Stomach (tissue), 9 donors: ENCODE measurements around the gene GTPBP4. TPM values are rescaled to one million over a fixed set of nuclear protein-coding genes. Genes with fewer than 3 reads are reported as not detected.

Source experiments
- DNase-seq, 2 donors: peaks; one replicate each; pipeline versions ENCODE4 v3.0.0 to v3.0.0-alpha.2; 2013 to 2019
- H3K27ac ChIP-seq, 5 donors: fragments of 200-600 bp in 4 of 5; sonication (generic) in 4 of 5; one replicate each; pipeline ENCODE4 v1.5.1; 2013 to 2019; ENCODE audit warnings: mild to moderate bottlenecking in 1 of 5, moderate library complexity in 1 of 5
- H3K27me3 ChIP-seq, 3 donors: fragments of 200-600 bp; sonication (generic); one replicate each; pipeline ENCODE4 v1.5.1; 2017 to 2019; ENCODE audit warnings: mixed run types in 1 of 3
- H3K36me3 ChIP-seq, 4 donors: fragments of 200-600 bp; sonication (generic); 1 replicate in 3 of 4; 2 replicates in 1 of 4; pipeline ENCODE4 v1.5.1; 2016 to 2019
- H3K4me1 ChIP-seq, 4 donors: fragments of 200-600 bp; sonication (generic); one replicate each; pipeline ENCODE4 v1.5.1; 2016 to 2019
- H3K4me3 ChIP-seq, 4 donors: fragments of 200-600 bp; sonication (generic) in 3 of 4; one replicate each; pipeline ENCODE4 v1.5.1; 2016 to 2019; ENCODE audit warnings: mild to moderate bottlenecking in 1 of 4
- H3K9me3 ChIP-seq, 4 donors: fragments of 200-600 bp; sonication (generic); one replicate each; pipeline ENCODE4 v1.5.1; 2016 to 2019
- EP300 ChIP-seq: sonication (generic); formaldehyde crosslinking; IDR thresholded peaks from one replicate; pipeline ENCODE4 v1.6.1; 2017; ENCODE audit warnings: antibody characterized with exemption
- POLR2A ChIP-seq, 4 donors: fragments of 450-650 bp; IDR thresholded peaks; one replicate each; pipeline ENCODE4 v1.6.1; 2016; ENCODE audit warnings: antibody characterized with exemption in 4 of 4, control low read depth in 2 of 4, mild to moderate bottlenecking in 1 of 4, moderate library complexity in 1 of 4
- POLR2AphosphoS5 ChIP-seq, 3 donors: sonication (generic); formaldehyde crosslinking; IDR thresholded peaks; one replicate each; pipeline ENCODE4 v1.6.1; 2016; ENCODE audit warnings: antibody characterized with exemption in 3 of 3
- WGBS, 5 donors: extraction: QIAGEN DNeasy Blood & Tissue Kit in 3 of 5; methylation state at CpG; one replicate each; pipeline versions ENCODE4 v1.1.5 to v1.1.7; 2013 to 2018; 5-methylcytosine and 5-hydroxymethylcytosine counted together
- intact Hi-C: fragments of 100-400 bp; cut with DNase I; formaldehyde crosslinking; loops from one replicate; pipeline ENCODE4 v1.15.1; 2023; ENCODE audit warnings: low total_unique reads
- polyA plus RNA-seq, 3 donors: library from polyadenylated mRNA; stranded (reverse); fragments of 200-250 nt; gene quantifications; one replicate each; pipeline ENCODE4 v1.2.3, GENCODE V29; 2013
- total RNA-seq, 5 donors: library from RNA; depleted of rRNA; stranded (reverse); fragments of >200 nt; gene quantifications; one replicate each; pipeline versions ENCODE4 v1.1.0 to v1.2.3, GENCODE V29; 2014 to 2016
- TF ChIP-seq, protein P1 (sequence below), 7 experiments: fragments of 450-650 bp in 4 of 7; fragments of 200-600 bp in 3 of 7; sonication (generic) in 3 of 7; IDR thresholded peaks; one replicate each; pipeline ENCODE4 v1.5.1; 2016 to 2019; ENCODE audit warnings: antibody characterized with exemption in 7 of 7, control low read depth in 2 of 7, mild to moderate bottlenecking in 1 of 7
- donor health status: healthy with polysubstance abuse.
- donor health status: Bipolar disorder and iron deficiency.
- donor health status: healthy.

GTPBP4 gene
- total and polyA plus RNA-seq, 8 donors, result 8.8 to 61.7 (median 16.8) TPM

DNA sequence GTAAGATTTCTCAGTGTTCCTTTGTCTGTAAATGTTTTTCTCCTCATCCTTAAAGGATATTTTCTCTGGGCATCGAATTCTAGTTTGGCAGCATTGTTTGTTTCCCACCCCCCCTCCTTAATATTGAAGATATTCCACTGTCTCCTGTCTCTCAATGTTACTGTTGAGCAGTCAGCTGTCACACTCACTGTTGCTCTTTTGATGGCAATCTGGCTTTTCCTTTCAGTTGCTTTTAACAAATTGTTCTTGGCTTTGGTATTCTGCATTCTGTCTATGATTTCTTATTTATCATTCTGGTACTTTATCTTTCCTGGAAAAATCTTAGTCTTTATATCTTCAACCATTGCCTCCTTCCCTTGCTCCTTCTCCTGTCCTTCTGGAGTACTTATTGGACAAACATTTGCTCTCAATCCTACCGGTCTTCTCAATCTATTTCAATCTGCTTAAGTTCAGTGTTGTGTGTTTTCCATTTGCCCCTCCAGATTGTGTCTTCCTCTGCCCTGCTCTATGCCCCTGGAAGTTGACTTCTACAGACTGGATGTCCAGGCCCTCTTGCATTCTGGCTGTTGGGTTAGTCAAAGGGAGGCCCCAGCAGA is 9.3 kb upstream of the GTPBP4 start:
- Histone ChIP-seq H3K27me3 (no peaks in the 10 kb centered on the region), H3K4me3 (no peak overlapping the region), H3K9me3 (peaks cover 7 to 32% (median 15%) of the 10 kb centered on the region in 4 donors), H3K27ac (no peak overlapping the region), H3K36me3 (no peaks in the 10 kb centered on the region), H3K4me1 (peaks cover 6 to 24% (median 23%) of the 10 kb centered on the region in 4 donors)
- intact Hi-C loops, result no loop called here
- DNase-seq, result no peak
- 88 to 99% (median 90%) methylated on average over 2 of the region's 2 CpGs for WGBS, 5 donors
- no peak for TF ChIP-seq EP300
- TF ChIP-seq POLR2A (IDR thresholded peaks at IDR 0.05), result no peak

DNA sequence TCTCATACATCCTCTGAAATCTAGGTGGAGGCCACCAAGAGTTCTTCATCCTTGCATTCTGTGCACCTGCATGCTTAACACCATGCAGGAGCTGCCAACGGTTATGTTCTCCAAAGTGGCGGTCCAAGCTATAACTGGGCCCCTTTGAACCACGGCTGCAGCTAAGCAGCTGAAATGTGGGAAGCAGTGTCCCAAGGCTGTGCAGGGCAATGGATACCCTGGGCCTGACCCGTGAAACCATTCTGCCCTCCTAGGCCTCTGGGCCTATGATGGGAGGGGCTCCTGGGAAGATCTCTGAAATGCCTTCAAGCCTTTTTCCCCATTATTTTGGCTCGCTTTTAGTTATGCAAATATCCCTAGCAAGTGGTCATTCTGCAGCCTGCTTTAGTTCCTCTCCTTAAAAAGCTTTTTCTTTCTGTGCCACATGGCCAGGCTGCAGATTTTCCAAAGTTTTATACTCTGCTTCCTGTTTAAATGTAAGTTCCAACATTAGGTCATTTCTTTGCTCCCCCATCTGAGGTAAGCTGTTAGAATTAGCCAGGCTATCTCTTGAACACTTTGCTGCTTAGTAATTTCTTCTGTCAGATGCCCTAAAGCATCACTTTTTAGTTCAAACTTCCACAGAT is 7.7 kb upstream of the GTPBP4 start:
- H3K27me3 ChIP-seq, result no peaks in the 10 kb centered on the region
- intact Hi-C loops, result no loop called here
- H3K4me1 ChIP-seq, result peaks cover 12 to 25% (median 23%) of the 10 kb centered on the region in 4 donors
- no peaks in the 10 kb centered on the region for H3K36me3 ChIP-seq
- 95 to 99% (median 97%) methylated on average over 5 of the region's 5 CpGs for WGBS, 5 donors
- peaks cover 7 to 32% (median 15%) of the 10 kb centered on the region in 4 donors for H3K9me3 ChIP-seq
- TF ChIP-seq EP300 (no peak), POLR2A (IDR thresholded peaks at IDR 0.05) (no peak)
- TF ChIP-seq, protein P1, sequence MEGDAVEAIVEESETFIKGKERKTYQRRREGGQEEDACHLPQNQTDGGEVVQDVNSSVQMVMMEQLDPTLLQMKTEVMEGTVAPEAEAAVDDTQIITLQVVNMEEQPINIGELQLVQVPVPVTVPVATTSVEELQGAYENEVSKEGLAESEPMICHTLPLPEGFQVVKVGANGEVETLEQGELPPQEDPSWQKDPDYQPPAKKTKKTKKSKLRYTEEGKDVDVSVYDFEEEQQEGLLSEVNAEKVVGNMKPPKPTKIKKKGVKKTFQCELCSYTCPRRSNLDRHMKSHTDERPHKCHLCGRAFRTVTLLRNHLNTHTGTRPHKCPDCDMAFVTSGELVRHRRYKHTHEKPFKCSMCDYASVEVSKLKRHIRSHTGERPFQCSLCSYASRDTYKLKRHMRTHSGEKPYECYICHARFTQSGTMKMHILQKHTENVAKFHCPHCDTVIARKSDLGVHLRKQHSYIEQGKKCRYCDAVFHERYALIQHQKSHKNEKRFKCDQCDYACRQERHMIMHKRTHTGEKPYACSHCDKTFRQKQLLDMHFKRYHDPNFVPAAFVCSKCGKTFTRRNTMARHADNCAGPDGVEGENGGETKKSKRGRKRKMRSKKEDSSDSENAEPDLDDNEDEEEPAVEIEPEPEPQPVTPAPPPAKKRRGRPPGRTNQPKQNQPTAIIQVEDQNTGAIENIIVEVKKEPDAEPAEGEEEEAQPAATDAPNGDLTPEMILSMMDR (IDR thresholded peaks at IDR 0.05), result no peak
- DNase-seq, result no peak
- no peak overlapping the region for H3K4me3 ChIP-seq
- H3K27ac ChIP-seq, result no peak overlapping the region

DNA sequence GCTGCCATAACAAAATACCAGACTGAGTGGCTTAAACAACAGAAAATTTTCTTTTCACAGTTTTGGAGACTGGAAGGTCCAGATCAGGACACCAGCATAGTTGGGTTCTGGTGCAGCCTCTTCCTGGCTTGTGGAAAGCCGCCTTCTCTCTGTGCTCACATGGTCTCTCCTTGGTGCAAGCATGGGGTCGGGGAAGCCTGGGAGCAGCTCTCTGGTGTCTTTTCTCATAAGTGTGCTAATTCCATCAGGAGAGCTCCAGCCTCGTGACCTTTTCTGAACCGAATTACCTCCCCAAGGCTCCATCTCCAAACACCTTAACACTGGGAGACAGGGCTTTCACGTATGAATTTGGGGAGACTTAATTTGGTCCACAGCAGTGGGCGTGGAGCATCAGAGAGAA is 4.8 kb upstream of the GTPBP4 start:
- intact Hi-C loops, result no loop called here
- H3K4me3 ChIP-seq, result no peak overlapping the region
- H3K4me1 ChIP-seq, result peaks cover 29 to 47% (median 45%) of the 10 kb centered on the region in 4 donors
- no peaks in the 10 kb centered on the region for H3K36me3 ChIP-seq
- no peak for TF ChIP-seq POLR2A (IDR thresholded peaks at IDR 0.05)
- TF ChIP-seq EP300, result no peak
- TF ChIP-seq, protein P1 (IDR thresholded peaks at IDR 0.05), result no peak
- TF ChIP-seq POLR2AphosphoS5 (IDR thresholded peaks at IDR 0.05), result no peak
- H3K27ac ChIP-seq, result peak overlapping the region; percentile 63 to 99 (median 95)
- H3K9me3 ChIP-seq, result peaks cover 7 to 26% (median 15%) of the 10 kb centered on the region in 4 donors
- no peaks in the 10 kb centered on the region for H3K27me3 ChIP-seq
- DNase-seq, result no peak
- WGBS, 5 donors, result 89 to 95% (median 92%) methylated on average over 6 of the region's 6 CpGs

DNA sequence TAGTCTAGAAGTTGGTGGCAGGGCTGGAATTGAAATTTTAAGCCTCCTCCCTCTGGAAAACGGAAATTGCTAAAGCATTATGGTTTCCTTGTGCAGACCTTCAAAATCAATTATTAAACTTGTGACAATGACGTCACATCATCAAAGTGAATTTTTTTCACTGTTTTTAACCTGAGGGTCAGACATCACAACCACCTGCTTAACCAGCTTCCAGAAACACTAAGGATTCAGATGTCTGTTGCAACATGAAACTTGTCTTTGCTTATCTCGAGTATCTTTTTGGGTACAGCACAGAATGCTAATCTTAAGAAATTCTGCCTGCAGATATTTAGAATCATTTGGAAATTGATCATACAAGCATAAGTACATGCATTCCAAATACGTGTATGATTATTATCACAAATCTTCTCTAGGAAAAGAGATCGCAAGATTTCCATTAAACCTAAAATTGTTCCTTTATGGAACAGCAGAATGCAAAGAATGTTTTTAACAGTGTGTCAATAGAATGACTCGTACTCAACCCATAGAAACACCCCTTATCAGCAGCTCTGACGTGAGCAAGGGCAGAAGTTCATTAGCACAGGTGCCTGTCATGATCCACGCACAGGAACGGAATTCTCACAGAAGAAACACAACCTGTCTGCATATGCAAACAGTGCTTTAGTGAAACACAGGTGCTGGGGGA is 4.1 kb upstream of the GTPBP4 start:
- H3K27me3 ChIP-seq, result no peaks in the 10 kb centered on the region
- peaks cover 4 to 19% (median 11%) of the 10 kb centered on the region in 4 donors for H3K9me3 ChIP-seq
- intact Hi-C loops, result no loop called here
- H3K4me1 ChIP-seq, result peaks cover 30 to 52% (median 48%) of the 10 kb centered on the region in 4 donors
- DNase-seq, result peak; percentile 84 to 92
- no peaks in the 10 kb centered on the region for H3K36me3 ChIP-seq
- no peak overlapping the region for H3K4me3 ChIP-seq
- TF ChIP-seq POLR2A (IDR thresholded peaks at IDR 0.05) (no peak), EP300 (no peak), POLR2AphosphoS5 (IDR thresholded peaks at IDR 0.05) (peak; percentile 27 to 66 (median 41))
- TF ChIP-seq, protein P1 (IDR thresholded peaks at IDR 0.05), result no peak
- WGBS, 5 donors, result 31 to 58% (median 51%) methylated on average over 9 of the region's 9 CpGs
- peak overlapping the region; percentile 74 to 99 (median 95) for H3K27ac ChIP-seq
